Putamen (tissue), 1 donor: ENCODE results near the gene HAAO.

Experiments
- DNase-seq: peaks from one replicate; pipeline ENCODE4 v3.0.0-alpha.2; 2016; ENCODE audit warnings: low spot score

Gene HAAO

GRCh38 chr2:42793334-42794270, 1.2 kb upstream of the HAAO start:
- DNase-seq: no peak

GRCh38 chr2:42792087-42792582, 248 bp downstream of the HAAO start:
- DNase-seq: no peak

DNA sequence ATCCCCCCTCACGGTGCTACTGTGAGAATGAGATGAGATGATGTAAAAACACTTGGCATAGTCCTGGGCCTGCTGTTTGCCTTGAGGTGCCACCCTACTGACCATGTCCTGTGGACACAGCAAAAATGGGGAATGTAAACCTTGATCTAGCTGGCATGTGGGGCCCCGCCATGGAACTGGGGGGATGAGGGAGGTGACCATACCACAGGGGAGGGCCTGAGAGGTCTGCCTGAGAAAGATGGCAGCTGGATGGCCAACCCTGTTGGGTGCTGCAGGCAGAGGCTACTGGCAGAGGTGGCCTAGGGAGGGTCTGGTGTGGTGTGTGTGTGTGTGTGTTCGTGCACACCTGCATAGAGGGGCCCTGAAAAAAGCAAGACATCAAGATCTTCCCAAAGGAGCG, 777 bp downstream of the HAAO start:
- DNase-seq: no peak

DNA sequence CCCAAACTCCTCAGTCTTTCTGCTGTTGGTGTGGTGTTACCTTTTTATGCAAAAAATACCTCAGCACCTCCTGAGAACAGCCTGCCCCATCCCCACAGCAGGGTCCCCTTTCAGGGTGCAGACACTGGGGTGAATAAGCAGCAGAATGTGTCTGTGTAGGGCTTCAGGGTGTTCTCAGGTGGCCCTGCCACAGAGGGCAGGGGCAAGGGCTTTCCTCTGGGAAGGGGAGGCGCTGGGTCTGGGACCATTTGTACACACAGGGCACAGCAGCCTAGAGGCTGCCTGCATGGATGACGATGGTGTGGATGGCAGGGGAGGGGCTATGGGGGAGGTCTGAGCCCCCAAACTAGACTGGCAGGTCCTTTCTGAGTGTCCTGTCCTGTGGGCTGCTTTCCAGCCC, 2.6 kb downstream of the HAAO start:
- no peak for DNase-seq

GRCh38 chr2:42788882-42789281, 3.5 kb downstream of the HAAO start:
- DNase-seq: no peak

- no peak for DNase-seq
These were observed 3.9 kb downstream of the HAAO start for GRCh38 chr2:42788478-42788793.

- no peak for DNase-seq
These were observed 4.5 kb downstream of the HAAO start for GRCh38 chr2:42787788-42788477.

- DNase-seq: no peak
These were observed 5.0 kb downstream of the HAAO start for GRCh38 chr2:42787424-42787787.

GRCh38 chr2:42786561-42787345, 5.6 kb downstream of the HAAO start:
- no peak for DNase-seq

GRCh38 chr2:42784204-42784880, 8.0 kb downstream of the HAAO start:
- no peak for DNase-seq

DNA sequence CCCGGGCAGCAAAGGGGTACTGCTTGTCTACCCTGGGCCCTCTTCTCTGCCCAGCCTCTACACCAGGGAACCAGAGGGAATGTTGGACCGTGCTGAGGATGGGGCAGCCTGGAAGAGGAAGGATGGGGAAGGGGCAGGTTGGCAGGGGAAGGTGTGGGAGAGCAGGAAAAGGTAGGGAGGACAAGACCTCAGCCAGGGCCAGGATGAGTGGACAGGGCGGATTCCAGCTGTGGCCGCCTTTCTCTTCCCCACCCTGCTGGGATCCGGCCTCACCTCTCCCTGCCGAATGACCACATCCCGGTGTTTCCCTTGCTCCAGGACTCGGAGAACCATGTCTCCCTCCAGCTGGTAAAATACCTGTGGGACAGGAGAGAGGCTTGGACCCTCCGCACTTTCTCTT, 8.9 kb downstream of the HAAO start:
- no peak for DNase-seq

- DNase-seq: no peak
These were observed 11.2 kb downstream of the HAAO start for GRCh38 chr2:42781181-42781580.

GRCh38 chr2:42777883-42778805, 14.2 kb downstream of the HAAO start:
- no peak for DNase-seq

DNA sequence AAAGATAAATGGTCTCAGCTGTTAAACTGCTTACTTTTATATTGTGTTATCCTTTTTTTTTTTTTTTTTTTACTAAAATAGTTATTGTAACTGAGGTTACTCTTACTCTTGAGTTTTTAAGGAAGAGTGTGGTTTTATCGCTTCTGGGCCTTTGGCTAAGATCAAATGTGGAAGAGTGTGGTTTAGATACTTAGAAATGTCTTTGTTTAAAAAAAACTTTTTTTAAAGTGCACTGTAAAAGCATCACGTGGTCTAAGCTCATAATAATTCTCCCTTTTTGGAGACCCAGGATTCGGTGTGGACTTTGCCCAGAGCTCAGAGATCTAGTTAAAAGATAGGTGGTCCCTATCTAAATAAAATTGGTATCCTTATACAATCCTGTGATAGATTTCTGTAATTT, 16.6 kb downstream of the HAAO start:
- DNase-seq: no peak

DNA sequence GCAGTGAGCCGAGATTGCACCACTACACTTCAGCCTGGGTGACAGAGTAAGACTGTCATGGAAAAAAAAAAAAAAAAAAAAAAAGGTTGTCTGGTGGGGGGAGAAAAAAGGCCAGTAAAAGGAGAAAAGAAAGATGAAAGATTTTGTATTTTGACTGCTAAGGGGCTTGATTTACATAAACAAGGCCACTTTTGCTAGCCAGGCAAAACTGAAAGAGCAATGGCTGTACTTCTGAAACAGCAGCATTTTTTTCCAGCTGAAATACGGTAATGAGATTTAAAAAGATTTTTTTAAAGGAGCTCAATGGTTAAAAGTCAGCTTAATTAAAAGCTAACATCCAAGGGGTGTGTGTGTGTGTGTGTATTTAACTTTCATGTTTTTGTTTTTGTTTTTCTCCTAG, 17.2 kb downstream of the HAAO start:
- DNase-seq: no peak

GRCh38 chr2:42771546-42772153, 20.7 kb downstream of the HAAO start:
- no peak for DNase-seq

DNA sequence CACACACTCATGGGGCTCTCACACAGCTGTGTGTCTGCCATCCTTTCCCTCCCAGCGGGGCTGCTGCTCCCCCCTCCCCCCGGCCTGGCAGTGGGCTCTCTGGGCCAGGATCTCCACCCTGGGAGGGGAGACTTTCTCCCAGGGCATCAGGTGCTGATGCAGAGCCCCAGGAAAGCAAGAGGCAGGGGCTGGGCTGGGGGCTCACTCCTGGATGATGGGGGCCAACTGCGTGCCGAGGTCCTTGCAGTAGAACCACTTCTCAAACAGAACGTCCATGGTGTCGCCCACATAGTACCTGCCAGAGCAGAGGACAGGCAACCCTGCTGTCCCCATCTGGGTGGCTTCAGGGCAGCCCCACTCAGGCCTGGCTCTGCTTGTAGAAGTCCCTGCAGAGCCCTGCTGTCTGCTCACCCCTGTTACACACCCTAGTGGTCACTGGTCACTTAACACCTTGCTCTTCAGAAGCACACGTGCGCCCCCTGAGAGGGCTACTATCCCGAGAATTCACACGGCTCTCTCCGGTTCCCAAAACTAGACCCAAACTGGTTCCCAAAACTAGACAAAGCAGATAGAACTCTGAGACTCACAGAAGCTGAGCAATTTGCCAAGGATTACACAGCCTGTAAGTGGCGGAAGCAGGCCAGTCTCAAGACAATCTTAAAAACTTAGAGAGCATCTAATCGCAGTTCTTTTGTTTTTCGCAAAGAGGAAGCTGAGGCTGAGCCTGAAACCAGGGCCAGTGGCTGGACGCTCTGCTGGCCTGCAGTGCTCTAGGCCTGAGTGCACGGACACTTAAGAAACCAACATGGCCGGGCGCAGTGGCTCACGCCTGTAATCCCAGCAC, 21.9 kb downstream of the HAAO start:
- no peak for DNase-seq

GRCh38 chr2:42769583-42770287, 22.6 kb downstream of the HAAO start:
- DNase-seq: no peak

DNA sequence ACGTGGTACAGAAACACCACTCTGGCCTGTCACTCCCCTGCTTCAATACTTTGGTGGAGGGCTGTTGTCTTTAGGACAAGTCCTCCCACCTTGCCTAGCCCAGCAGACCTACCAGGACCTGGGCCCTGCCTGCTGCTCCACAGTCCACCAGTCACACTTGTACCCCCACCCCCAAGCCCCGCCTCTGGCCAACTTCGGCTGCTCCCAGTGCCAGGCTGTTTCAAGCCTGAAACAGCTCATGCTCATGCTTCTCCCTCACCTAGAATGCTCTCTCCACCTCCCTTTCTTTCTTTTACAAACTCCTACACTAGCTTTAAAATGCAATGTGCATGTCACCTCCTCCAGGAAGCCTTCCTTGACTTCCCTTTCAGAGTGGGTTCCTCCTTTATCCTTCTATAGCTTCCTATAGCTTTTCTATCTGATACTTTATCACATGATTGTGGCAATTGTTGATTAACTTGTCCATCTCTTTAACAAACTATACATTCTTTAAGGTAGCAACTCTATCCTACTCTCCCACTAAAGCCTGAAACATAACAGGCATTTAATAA, 23.6 kb downstream of the HAAO start:
- DNase-seq: no peak
